GM12891 (cell line): ENCODE results near the gene CAMTA1.

Source experiments
- DNase-seq: peaks from one replicate; pipeline ENCODE4 v3.0.0; 2011; ENCODE audit warnings: low spot score; ENCODE audit not compliant: insufficient read length
- FAIRE-seq: peaks from 2 replicates; lab custom pipeline; 2011; peaks lifted over from hg19 to GRCh38; lab: Jason Lieb, UNC
- PAX5 ChIP-seq: IDR thresholded peaks from 2 replicates; pipeline ENCODE4 v1.6.1; 2011; ENCODE audit warnings: low read length, moderate library complexity, mild to moderate bottlenecking; ENCODE audit not compliant: insufficient read depth, severe bottlenecking
- POLR2A ChIP-seq: IDR thresholded peaks from 2 replicates; pipeline ENCODE4 v1.6.1; 2011; ENCODE audit warnings: low read depth, low read length, control low read depth
- POLR2AphosphoS5 ChIP-seq: IDR thresholded peaks from 2 replicates; pipeline ENCODE4 v1.6.1; 2011; ENCODE audit warnings: low read depth, low read length, control low read depth
- POU2F2 ChIP-seq: IDR thresholded peaks from 2 replicates; pipeline ENCODE4 v1.6.1; 2011; ENCODE audit warnings: low read depth, mild to moderate bottlenecking, control low read depth, low read length, moderate library complexity
- SPI1 ChIP-seq: IDR thresholded peaks from 2 replicates; pipeline ENCODE4 v1.6.1; 2011; ENCODE audit warnings: low read depth, low read length, control low read depth
- TAF1 ChIP-seq: IDR thresholded peaks from 2 replicates; pipeline ENCODE4 v1.6.1; 2011; ENCODE audit warnings: low read depth, low read length, control low read depth

The CAMTA1 gene

GRCh38 chr1:7005762-7006161 lies 220.5 kb downstream of the CAMTA1 start:
- no peak for TF ChIP-seq POU2F2
- TF ChIP-seq POLR2A, result no peak
- TF ChIP-seq PAX5, result no peak
- no peak for TF ChIP-seq SPI1
- no peak for TF ChIP-seq TAF1
- TF ChIP-seq POLR2AphosphoS5, result no peak
- no peak for DNase-seq
- FAIRE-seq, result no peak

- TF ChIP-seq POLR2AphosphoS5 (no peak), POLR2A (no peak), TAF1 (no peak), SPI1 (no peak), PAX5 (no peak), POU2F2 (no peak)
- FAIRE-seq (no peak), DNase-seq (no peak)
These were observed 222.0 kb downstream of the CAMTA1 start for GRCh38 chr1:7006996-7007871.

GRCh38 chr1:7007902-7008301 lies 222.6 kb downstream of the CAMTA1 start:
- DNase-seq (no peak), FAIRE-seq (no peak)
- TF ChIP-seq SPI1 (no peak), TAF1 (no peak), POLR2AphosphoS5 (no peak), POU2F2 (no peak), PAX5 (no peak), POLR2A (no peak)

DNA sequence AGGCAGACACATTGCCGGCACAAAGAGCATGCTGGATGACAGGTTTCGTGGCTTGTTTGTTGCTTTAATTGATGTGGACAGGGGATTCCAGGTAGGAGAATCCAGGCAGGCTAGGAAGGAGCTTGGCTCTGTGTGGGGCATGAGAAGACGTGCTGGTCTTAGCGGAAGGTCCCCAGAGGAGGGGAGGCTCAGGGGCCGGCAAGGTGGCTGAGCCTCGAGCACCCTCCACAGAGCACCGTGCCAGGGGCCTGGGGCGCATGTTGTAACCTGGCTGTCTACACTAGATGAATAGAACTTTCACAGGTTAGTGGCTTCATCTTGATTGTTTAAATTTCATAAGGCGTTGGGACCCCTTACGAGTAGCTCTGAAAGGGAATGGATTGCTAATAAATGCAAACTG lies 223.1 kb downstream of the CAMTA1 start:
- TF ChIP-seq PAX5, result no peak
- TF ChIP-seq POU2F2, result no peak
- no peak for TF ChIP-seq POLR2A
- TF ChIP-seq TAF1, result no peak
- no peak for TF ChIP-seq POLR2AphosphoS5
- TF ChIP-seq SPI1, result no peak
- DNase-seq (no peak), FAIRE-seq (no peak)

DNA sequence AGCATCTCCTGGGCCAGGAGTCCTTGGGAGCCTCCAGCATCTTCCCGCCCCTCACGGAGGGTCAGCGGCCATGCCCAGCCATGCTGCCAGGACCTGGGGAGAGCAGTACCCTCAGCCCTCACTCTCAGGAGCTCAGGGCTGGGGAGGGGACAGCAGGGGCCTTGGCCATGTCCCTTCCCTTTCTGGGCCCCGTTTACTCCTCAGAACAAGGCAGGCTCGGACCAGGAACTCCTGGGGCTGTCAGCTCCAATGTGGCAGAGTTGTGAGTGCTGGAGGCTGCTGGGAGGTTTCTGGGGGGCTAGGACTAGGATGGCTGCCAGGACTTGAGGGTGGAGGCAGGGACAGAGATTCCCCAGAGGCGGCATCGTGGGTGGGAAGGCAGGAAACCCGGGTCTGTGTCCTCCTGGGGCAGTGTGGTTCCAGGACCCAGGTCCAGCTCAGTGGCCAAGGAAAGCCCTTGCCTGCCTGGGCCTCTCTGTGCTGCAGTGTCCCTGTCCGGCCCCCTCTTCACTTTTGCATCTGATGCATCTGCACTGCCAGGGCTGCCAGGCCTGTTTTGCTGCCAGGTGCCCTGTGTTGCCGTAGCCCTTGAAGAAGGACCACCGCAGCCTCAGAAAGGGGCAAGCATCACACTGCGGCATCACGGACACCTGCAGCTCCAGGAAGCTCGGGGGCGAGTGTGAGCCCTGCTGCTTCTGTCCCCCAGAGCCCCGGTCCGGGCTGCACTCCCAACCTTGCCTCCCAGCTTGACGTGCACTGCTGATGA lies 223.9 kb downstream of the CAMTA1 start:
- no peak for FAIRE-seq
- TF ChIP-seq PAX5 (no peak), POLR2A (no peak), POU2F2 (no peak), SPI1 (no peak), POLR2AphosphoS5 (no peak), TAF1 (no peak)
- DNase-seq, result no peak

GRCh38 chr1:7009741-7010525 lies 224.7 kb downstream of the CAMTA1 start:
- TF ChIP-seq TAF1 (no peak), SPI1 (no peak), POU2F2 (no peak), POLR2AphosphoS5 (no peak), PAX5 (no peak), POLR2A (no peak)

DNA sequence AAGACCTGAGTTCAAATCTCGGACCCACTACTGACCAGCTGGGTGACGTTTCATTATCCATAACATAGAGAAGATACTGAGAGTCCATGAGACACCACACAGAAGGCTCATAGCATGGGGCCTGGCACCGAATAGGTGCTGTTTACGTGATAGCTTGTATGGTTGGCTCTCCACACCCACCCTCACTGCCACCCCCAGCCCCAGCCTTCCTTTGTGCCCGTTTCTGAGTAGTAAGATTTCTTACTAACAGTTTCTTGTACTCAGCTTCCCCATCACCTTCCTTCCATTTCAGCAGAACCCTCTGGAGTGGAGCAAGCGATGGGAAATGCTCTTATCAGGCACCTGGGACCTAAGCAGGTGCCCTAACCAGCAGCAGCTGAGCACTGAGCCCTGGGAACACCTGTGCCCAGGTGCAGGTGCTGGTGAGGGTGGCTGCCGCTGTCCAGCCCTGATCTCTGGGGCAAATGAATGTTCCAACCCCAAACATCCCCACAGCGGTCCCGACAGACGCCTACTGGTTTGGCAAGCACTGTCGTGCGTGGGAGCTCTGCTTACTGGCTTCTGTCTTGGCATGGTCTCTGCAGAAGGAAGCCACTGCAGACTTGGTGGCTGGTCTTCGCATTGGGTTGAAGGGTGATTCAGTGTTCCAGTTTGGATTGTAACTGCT lies 225.4 kb downstream of the CAMTA1 start:
- DNase-seq (no peak), FAIRE-seq (no peak)
- TF ChIP-seq SPI1 (no peak), PAX5 (no peak), POLR2AphosphoS5 (no peak), POU2F2 (no peak), TAF1 (no peak), POLR2A (no peak)

More at GRCh38 chr1:7009741-7010525, 224.7 kb downstream of the CAMTA1 start:
- FAIRE-seq (no peak), DNase-seq (no peak)

DNA sequence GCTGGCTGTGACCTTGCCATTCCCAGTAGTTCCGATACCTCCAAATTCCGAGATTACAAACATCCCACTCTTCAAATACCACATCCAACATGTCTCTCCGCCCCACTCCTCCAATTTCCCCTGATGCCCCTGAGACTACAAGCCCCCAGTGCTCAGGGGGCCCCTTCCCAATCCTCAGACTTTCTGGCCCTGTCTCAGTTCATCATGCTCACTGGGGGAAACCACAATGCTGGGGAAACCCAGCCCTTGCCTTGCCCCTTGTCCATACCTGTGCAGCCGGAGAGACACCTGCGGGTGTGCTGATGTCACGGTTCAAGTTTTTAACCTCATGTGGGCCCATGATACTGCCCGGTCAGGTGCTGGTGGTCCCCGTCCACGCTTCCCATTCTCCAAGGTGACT lies 226.6 kb downstream of the CAMTA1 start:
- no peak for FAIRE-seq
- no peak for DNase-seq
- TF ChIP-seq PAX5 (no peak), POU2F2 (no peak), SPI1 (no peak), TAF1 (no peak), POLR2AphosphoS5 (no peak), POLR2A (no peak)

DNA sequence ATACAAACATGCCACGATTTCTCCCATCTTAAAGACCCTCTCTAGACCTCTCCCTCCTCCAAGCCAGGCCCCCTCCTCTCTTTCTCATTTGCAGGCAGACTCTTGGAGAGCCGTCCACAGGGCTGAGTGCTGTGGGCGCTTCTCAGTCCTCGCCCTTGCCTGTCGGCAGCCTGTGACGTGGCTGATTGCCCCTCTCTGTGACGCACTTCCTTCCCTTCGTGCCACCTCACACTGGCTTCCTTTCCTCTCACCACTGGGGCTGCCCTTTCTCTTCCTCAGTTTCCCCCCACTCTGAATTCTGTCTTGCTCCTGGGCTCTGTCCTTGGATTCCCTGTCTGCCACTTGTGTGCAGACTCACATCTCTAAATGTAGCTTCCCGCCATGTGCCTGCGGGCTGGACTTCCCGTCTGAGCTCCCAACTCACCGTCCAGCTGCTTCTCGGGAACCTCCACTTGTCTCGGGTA lies 227.2 kb downstream of the CAMTA1 start:
- no peak for TF ChIP-seq POLR2A
- no peak for TF ChIP-seq POLR2AphosphoS5
- TF ChIP-seq TAF1, result no peak
- no peak for TF ChIP-seq PAX5
- no peak for DNase-seq
- no peak for FAIRE-seq
